Psoas muscle (tissue), 8 donors: ENCODE results near the gene EEF2K. TPM values are rescaled to one million over a fixed set of nuclear protein-coding genes. Genes with fewer than 3 reads are reported as not detected.

ENCODE experiments used
- ATAC-seq, 4 donors: fragments of 200-7000 bp; cut with Tn5 transposase; one replicate each; pipeline ENCODE4 v1.9.1; 2020; ENCODE audit warnings: moderate library complexity in 3 of 4, mild to moderate bottlenecking in 2 of 4
- DNase-seq, 2 donors: peaks; one replicate each; pipeline ENCODE4 v3.0.0-alpha.2; 2020
- H3K27ac ChIP-seq: fragments of 200-600 bp; one replicate; pipeline ENCODE4 v1.8.0; 2022
- H3K27me3 ChIP-seq, 3 donors: fragments of 200-600 bp in 1 of 3; one replicate each; pipeline versions ENCODE4 v1.6.1 to v1.8.0; 2013 to 2022; ENCODE audit warnings: low read length in 2 of 3, mild to moderate bottlenecking in 2 of 3, moderate library complexity in 1 of 3; ENCODE audit not compliant: insufficient read depth in 3 of 3
- H3K36me3 ChIP-seq, 2 donors: fragments of 200-600 bp in 1 of 2; one replicate each; pipeline versions ENCODE4 v1.6.1 to v1.8.0; 2013 to 2022; ENCODE audit warnings: low read depth in 1 of 2, mild to moderate bottlenecking in 1 of 2, moderate library complexity in 1 of 2; ENCODE audit not compliant: insufficient read depth in 1 of 2
- H3K4me1 ChIP-seq: fragments of 200-600 bp; one replicate; pipeline ENCODE4 v1.8.0; 2022
- H3K4me3 ChIP-seq: fragments of 200-600 bp; one replicate; pipeline ENCODE4 v1.8.0; 2022; ENCODE audit warnings: mild to moderate bottlenecking
- H3K9me3 ChIP-seq: fragments of 200-600 bp; one replicate; pipeline ENCODE4 v1.8.0; 2022
- WGBS, 3 donors: extraction: QIAGEN DNeasy Blood & Tissue Kit; methylation state at CpG; one replicate each; pipeline versions ENCODE4 v1.1.6 to v1.1.7; 2013; 5-methylcytosine and 5-hydroxymethylcytosine counted together
- intact Hi-C, 2 donors: fragments of 100-400 bp; cut with DNase I; formaldehyde crosslinking; loops; one replicate each; pipeline versions ENCODE4 v1.11.0 to v1.14.2; 2022
- polyA plus RNA-seq, 3 donors: library from polyadenylated mRNA; stranded (reverse); fragments of 200-250 nt; gene quantifications; one replicate each; pipeline ENCODE4 v1.2.3, GENCODE V29; 2013
- total RNA-seq, 4 donors: library from RNA; stranded (reverse); fragmentation: NEBNext Ultra II Directional in 2 of 4; extraction: Animal tissue kit (Norgen Biotek cat#: 25700) in 2 of 4; gene quantifications; one replicate each; pipeline versions ENCODE4 v1.2.1 to v1.2.4, GENCODE V29; 2021 to 2023
- TF ChIP-seq, protein P1 (sequence below): fragments of 200-600 bp; IDR thresholded peaks from one replicate; pipeline ENCODE4 v1.8.0; 2022; ENCODE audit warnings: antibody characterized with exemption
- donor health status: healthy with polysubstance abuse.
- donor health status: DM: no; HTN: no; CAD: no; lungs with moderate emphysema.
- donor health status: Bipolar disorder and iron deficiency.
- donor health status: healthy.
- donor health status: DM: yes; HTN: yes; CAD: no.
- donor health status: DM: no; HTN: no; CAD: no.
- donor health status: DM: no; HTN: no; CAD: no.
- donor health status: DM: yes; HTN: yes; CAD: no.

The EEF2K gene
- total and polyA plus RNA-seq, 7 donors: 13.0 to 47.0 (median 29.4) TPM

- no peak for DNase-seq
- intact Hi-C loops: loop anchor here in 1 of 2 donors (10.0 kb wide), 1 partner anchor 97 kb away; no protein-coding TSS in a partner anchor
- H3K36me3 ChIP-seq: peaks cover 11 to 96% of the 10 kb centered on the region in 2 donors
Observed at GRCh38 chr16:22327446-22327775, 121.3 kb downstream of the EEF2K start.

GRCh38 chr16:22328081-22328725 is 122.1 kb downstream of the EEF2K start:
- TF ChIP-seq, protein P1, sequence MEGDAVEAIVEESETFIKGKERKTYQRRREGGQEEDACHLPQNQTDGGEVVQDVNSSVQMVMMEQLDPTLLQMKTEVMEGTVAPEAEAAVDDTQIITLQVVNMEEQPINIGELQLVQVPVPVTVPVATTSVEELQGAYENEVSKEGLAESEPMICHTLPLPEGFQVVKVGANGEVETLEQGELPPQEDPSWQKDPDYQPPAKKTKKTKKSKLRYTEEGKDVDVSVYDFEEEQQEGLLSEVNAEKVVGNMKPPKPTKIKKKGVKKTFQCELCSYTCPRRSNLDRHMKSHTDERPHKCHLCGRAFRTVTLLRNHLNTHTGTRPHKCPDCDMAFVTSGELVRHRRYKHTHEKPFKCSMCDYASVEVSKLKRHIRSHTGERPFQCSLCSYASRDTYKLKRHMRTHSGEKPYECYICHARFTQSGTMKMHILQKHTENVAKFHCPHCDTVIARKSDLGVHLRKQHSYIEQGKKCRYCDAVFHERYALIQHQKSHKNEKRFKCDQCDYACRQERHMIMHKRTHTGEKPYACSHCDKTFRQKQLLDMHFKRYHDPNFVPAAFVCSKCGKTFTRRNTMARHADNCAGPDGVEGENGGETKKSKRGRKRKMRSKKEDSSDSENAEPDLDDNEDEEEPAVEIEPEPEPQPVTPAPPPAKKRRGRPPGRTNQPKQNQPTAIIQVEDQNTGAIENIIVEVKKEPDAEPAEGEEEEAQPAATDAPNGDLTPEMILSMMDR: no peak
- DNase-seq (no peak), ATAC-seq (no peak)
- H3K36me3 ChIP-seq: peaks cover 12 to 98% of the 10 kb centered on the region in 2 donors
- H3K27me3 ChIP-seq: no peaks in the 10 kb centered on the region
- H3K9me3 ChIP-seq: no peaks in the 10 kb centered on the region
- intact Hi-C loops: loop anchor here in 1 of 2 donors (10.0 kb wide), 1 partner anchor 97 kb away; no protein-coding TSS in a partner anchor
- no peak overlapping the region for H3K4me3 ChIP-seq
- no peak overlapping the region for H3K27ac ChIP-seq
- 88 to 91% (median 90%) methylated on average over 10 of the region's 10 CpGs for WGBS, 3 donors
- H3K4me1 ChIP-seq: no peaks in the 10 kb centered on the region

More at GRCh38 chr16:22327446-22327775, 121.3 kb downstream of the EEF2K start:
- H3K9me3 ChIP-seq: no peaks in the 10 kb centered on the region
- H3K27ac ChIP-seq: no peak overlapping the region
- TF ChIP-seq, protein P1: no peak
- H3K4me3 ChIP-seq: no peak overlapping the region
- ATAC-seq: no peak
- no peaks in the 10 kb centered on the region for H3K4me1 ChIP-seq
- 90 to 97% (median 96%) methylated on average over 6 of the region's 6 CpGs for WGBS, 3 donors
- no peaks in the 10 kb centered on the region for H3K27me3 ChIP-seq

DNA sequence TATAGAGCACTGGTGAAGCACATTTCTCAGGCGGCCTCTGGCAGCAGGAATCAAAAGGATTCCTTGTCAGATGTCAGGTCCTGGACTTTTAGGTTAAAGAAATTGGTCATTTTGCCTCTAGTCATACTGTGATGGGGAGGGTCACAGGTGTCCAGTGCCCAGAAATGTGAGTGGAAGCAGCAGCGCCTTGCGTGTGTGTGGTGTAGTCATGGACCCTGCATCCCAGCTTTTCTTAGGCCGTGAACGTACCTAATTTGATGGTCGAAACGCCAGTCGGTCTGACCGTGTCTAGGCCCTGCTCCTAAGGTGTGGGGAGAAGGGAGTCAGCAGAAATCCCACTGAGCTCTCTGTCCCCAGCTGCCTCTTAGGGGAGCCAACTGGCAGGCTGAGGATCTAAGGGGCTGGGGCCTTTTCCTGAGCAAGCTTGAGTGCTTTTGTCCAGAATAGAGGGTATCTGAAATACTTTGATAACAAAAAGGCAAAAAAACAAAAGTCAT is 123.2 kb downstream of the EEF2K start:
- H3K9me3 ChIP-seq: no peaks in the 10 kb centered on the region
- no peak for DNase-seq
- H3K27me3 ChIP-seq: no peaks in the 10 kb centered on the region
- peaks cover 17 to 98% of the 10 kb centered on the region in 2 donors for H3K36me3 ChIP-seq
- H3K4me3 ChIP-seq: no peak overlapping the region
- ATAC-seq: no peak
- intact Hi-C loops: loop anchor here in 1 of 2 donors (10.0 kb wide), 1 partner anchor 96 kb away; no protein-coding TSS in a partner anchor
- TF ChIP-seq, protein P1: no peak
- WGBS, 3 donors: 93 to 94% (median 94%) methylated on average over 9 of the region's 9 CpGs
- H3K4me1 ChIP-seq: no peaks in the 10 kb centered on the region
- H3K27ac ChIP-seq: no peak overlapping the region

DNA sequence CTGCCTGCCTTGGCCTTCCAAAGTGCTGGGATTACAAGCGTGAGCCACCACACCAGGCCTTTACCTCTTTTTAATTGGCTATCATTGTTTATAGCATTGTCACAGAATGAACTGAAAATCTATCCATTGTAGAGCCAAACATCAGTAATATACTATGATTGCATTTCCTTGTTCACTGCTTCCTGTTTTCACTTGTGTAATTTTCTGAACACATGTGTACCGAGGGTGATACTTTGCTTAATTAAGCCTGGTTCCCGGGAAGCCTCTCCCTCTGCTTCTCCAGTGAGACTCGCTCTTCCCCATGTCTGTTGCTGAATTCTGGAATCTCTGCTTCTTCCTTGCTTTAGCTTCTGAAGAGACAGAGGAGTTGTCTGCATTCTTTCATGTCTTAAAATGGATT is 124.2 kb downstream of the EEF2K start:
- Histone ChIP-seq H3K9me3 (no peaks in the 10 kb centered on the region), H3K27ac (no peak overlapping the region), H3K4me3 (no peak overlapping the region), H3K36me3 (peaks cover 20 to 98% of the 10 kb centered on the region in 2 donors), H3K4me1 (no peaks in the 10 kb centered on the region), H3K27me3 (no peaks in the 10 kb centered on the region)
- DNase-seq (no peak), ATAC-seq (no peak)
- TF ChIP-seq, protein P1: no peak
- intact Hi-C loops: no loop called here
- WGBS, 3 donors: 64 to 65% (median 64%) methylated on average over 4 of the region's 4 CpGs
